H9 (cell line): ENCODE data around the gene CES2. TPM values are rescaled to one million over a fixed set of nuclear protein-coding genes. Genes with fewer than 3 reads are reported as not detected.

Experiments used
- DNase-seq: peaks from one replicate; pipeline ENCODE4 v3.0.0-alpha.2; 2017
- H2AFZ ChIP-seq: one replicate; pipeline ENCODE4 v1.6.1; 2013; ENCODE audit warnings: mild to moderate bottlenecking, low read length, control low read depth, moderate library complexity
- H2AK5ac ChIP-seq: 2 replicates; pipeline ENCODE4 v1.6.1; 2013; ENCODE audit warnings: low read length, control low read depth, mixed read lengths; ENCODE audit not compliant: insufficient read length
- H2BK120ac ChIP-seq: one replicate; pipeline ENCODE4 v1.6.1; 2013; ENCODE audit warnings: low read depth, mild to moderate bottlenecking, low read length, control low read depth, inconsistent platforms; ENCODE audit not compliant: poor library complexity, severe bottlenecking
- H2BK12ac ChIP-seq: 2 replicates; pipeline ENCODE4 v1.6.1; 2013; ENCODE audit warnings: low read length, control low read depth, mixed read lengths, low read depth; ENCODE audit not compliant: insufficient read length
- H2BK15ac ChIP-seq: 2 replicates; pipeline ENCODE4 v1.6.1; 2013; ENCODE audit warnings: low read depth, low read length, control low read depth
- H2BK20ac ChIP-seq: one replicate; pipeline ENCODE4 v1.6.1; 2013; ENCODE audit warnings: low read depth, mild to moderate bottlenecking, low read length, control low read depth, inconsistent platforms; ENCODE audit not compliant: poor library complexity, severe bottlenecking
- H2BK5ac ChIP-seq: 2 replicates; pipeline ENCODE4 v1.6.1; 2013; ENCODE audit warnings: low read length, control low read depth, mixed read lengths; ENCODE audit not compliant: insufficient read length
- H3K14ac ChIP-seq: 2 replicates; pipeline ENCODE4 v1.6.1; 2013; ENCODE audit warnings: low read length, control low read depth; ENCODE audit not compliant: insufficient read depth
- H3K18ac ChIP-seq: 2 replicates; pipeline ENCODE4 v1.6.1; 2013; ENCODE audit warnings: low read depth, mild to moderate bottlenecking, mixed read lengths, low read length, control low read depth; ENCODE audit not compliant: insufficient read length
- H3K23ac ChIP-seq: 2 replicates; pipeline ENCODE4 v1.6.1; 2013; ENCODE audit warnings: low read length, control low read depth, mixed read lengths, low read depth; ENCODE audit not compliant: insufficient read length
- H3K23me2 ChIP-seq: 2 replicates; pipeline ENCODE4 v1.6.1; 2013; ENCODE audit warnings: low read depth, mild to moderate bottlenecking, mixed read lengths, low read length, control low read depth; ENCODE audit not compliant: insufficient read length, poor library complexity, severe bottlenecking
- H3K27ac ChIP-seq: 2 replicates; pipeline ENCODE4 v1.5.1; 2013; ENCODE audit warnings: low read length, control low read depth, mixed read lengths, low read depth; ENCODE audit not compliant: insufficient read length
- H3K27me3 ChIP-seq: 2 replicates; pipeline ENCODE4 v1.6.1; 2013; ENCODE audit warnings: low read length, control low read depth, inconsistent platforms; ENCODE audit not compliant: insufficient read depth
- H3K4ac ChIP-seq: 2 replicates; pipeline ENCODE4 v1.6.1; 2013; ENCODE audit warnings: low read depth, mild to moderate bottlenecking, control low read depth, inconsistent platforms, low read length, moderate library complexity
- H3K4me1 ChIP-seq: 2 replicates; pipeline ENCODE4 v1.6.1; 2013; ENCODE audit warnings: low read length, control low read depth, inconsistent platforms; ENCODE audit not compliant: insufficient read depth
- H3K4me2 ChIP-seq: 2 replicates; pipeline ENCODE4 v1.6.1; 2013; ENCODE audit warnings: low read length, control low read depth, mixed read lengths; ENCODE audit not compliant: insufficient read length, insufficient read depth
- H3K56ac ChIP-seq: 2 replicates; pipeline ENCODE4 v1.6.1; 2013; ENCODE audit warnings: low read depth, mild to moderate bottlenecking, mixed read lengths, low read length, control low read depth; ENCODE audit not compliant: insufficient read length
- H3K79me1 ChIP-seq: 2 replicates; pipeline ENCODE4 v1.6.1; 2013; ENCODE audit warnings: low read depth, mild to moderate bottlenecking, moderate library complexity, low read length, control low read depth, inconsistent platforms; ENCODE audit not compliant: insufficient read depth, poor library complexity, severe bottlenecking
- H3K79me2 ChIP-seq: 2 replicates; pipeline ENCODE4 v1.6.1; 2013; ENCODE audit warnings: low read length, control low read depth, inconsistent platforms; ENCODE audit not compliant: insufficient read depth
- H3K9ac ChIP-seq: 2 replicates; pipeline ENCODE4 v1.6.1; 2013; ENCODE audit warnings: low read length, control low read depth, mixed read lengths; ENCODE audit not compliant: insufficient read length; ENCODE audit errors: extremely low read depth
- H3K9me3 ChIP-seq: one replicate; pipeline ENCODE4 v1.6.1; 2013; ENCODE audit warnings: low read depth, low read length, inconsistent platforms; ENCODE audit not compliant: control insufficient read depth
- H3T11ph ChIP-seq: one replicate; pipeline ENCODE4 v1.6.1; 2013; ENCODE audit warnings: mild to moderate bottlenecking, low read length, control low read depth, inconsistent platforms
- H4K20me1 ChIP-seq: one replicate; pipeline ENCODE4 v1.6.1; 2013; ENCODE audit not compliant: control insufficient read depth, insufficient read length, insufficient read depth
- H4K5ac ChIP-seq: 2 replicates; pipeline ENCODE4 v1.6.1; 2013; ENCODE audit warnings: low read depth, mild to moderate bottlenecking, mixed read lengths, low read length, control low read depth; ENCODE audit not compliant: insufficient read length
- H4K8ac ChIP-seq: replicated peaks from 2 replicates; pipeline ENCODE4 v1.6.1; 2013; ENCODE audit warnings: low read length, control low read depth, mixed read lengths, low read depth; ENCODE audit not compliant: insufficient read length
- H4K91ac ChIP-seq: 2 replicates; pipeline ENCODE4 v1.6.1; 2013; ENCODE audit warnings: low read depth, mild to moderate bottlenecking, moderate library complexity, mixed read lengths, low read length, control low read depth; ENCODE audit not compliant: insufficient read length
- H3K27ac Mint-ChIP-seq, 3 experiments: 2 replicates in 2 of 3; 3 replicates in 1 of 3; pipeline ENCODE4 v1.8.0; 2020 to 2021; ENCODE audit warnings: mixed read lengths in 3 of 3, mild to moderate bottlenecking in 1 of 3, moderate library complexity in 1 of 3
- H3K27me3 Mint-ChIP-seq: 2 replicates; pipeline ENCODE4 v1.8.0; 2021; ENCODE audit warnings: low read depth, mild to moderate bottlenecking, moderate library complexity, mixed read lengths
- H3K36me3 Mint-ChIP-seq, 3 experiments: 2 replicates in 2 of 3; 3 replicates in 1 of 3; pipeline ENCODE4 v1.8.0; 2020 to 2021; ENCODE audit warnings: low read depth in 3 of 3, mixed read lengths in 3 of 3; ENCODE audit not compliant: insufficient read depth in 1 of 3
- H3K4me1 Mint-ChIP-seq, 2 experiments: 2 replicates each; pipeline ENCODE4 v1.8.0; 2020; ENCODE audit warnings: mixed read lengths in 2 of 2
- H3K4me3 Mint-ChIP-seq, 2 experiments: 2 replicates in 1 of 2; 3 replicates in 1 of 2; pipeline ENCODE4 v1.8.0; 2020 to 2021; ENCODE audit warnings: mild to moderate bottlenecking in 2 of 2, mixed read lengths in 2 of 2, moderate library complexity in 1 of 2
- H3K9me3 Mint-ChIP-seq, 2 experiments: 2 replicates in 1 of 2; 3 replicates in 1 of 2; pipeline ENCODE4 v1.8.0; 2020; ENCODE audit warnings: mild to moderate bottlenecking in 2 of 2, mixed read lengths in 2 of 2, moderate library complexity in 1 of 2
- CTCF ChIP-seq: fragments of 200-600 bp; sonication (generic); conservative IDR thresholded peaks from 3 replicates; pipeline ENCODE4 v1.8.0; 2021; ENCODE audit warnings: antibody characterized with exemption, mild to moderate bottlenecking
- WGBS: extraction: QIAGEN DNeasy Blood & Tissue Kit; methylation state at CpG from one replicate; pipeline ENCODE4 v1.1.7; 2013; ENCODE audit warnings: missing lambda C conversion rate, low lambda C conversion rate, mixed read lengths; ENCODE audit not compliant: insufficient read length; ENCODE audit errors: extremely low coverage; 5-methylcytosine and 5-hydroxymethylcytosine counted together
- total RNA-seq: library from RNA; stranded (reverse); gene quantifications from 2 replicates; pipeline ENCODE4 v1.2.1, GENCODE V29; 2021

Gene CES2
- total RNA-seq, 1 experiment from 2014 or later: 28.2 TPM

GRCh38 chr16:66964049-66964448 is 28.7 kb downstream of the CES2 start:
- no peak overlapping the region for H4K5ac ChIP-seq
- H3K23ac ChIP-seq: no peak overlapping the region
- Mint-ChIP-seq H3K27ac (no peak overlapping the region), H3K4me3 (no peak overlapping the region), H3K4me1 (peaks cover 4 to 15% of the 10 kb centered on the region in 2 experiments), H3K36me3 (no peaks in the 10 kb centered on the region; a peak in 1 of 7 replicates), H3K27me3 (peaks cover 9% of the 10 kb centered on the region), H3K9me3 (no peaks in the 10 kb centered on the region)
- no peak overlapping the region for H2BK12ac ChIP-seq
- H4K20me1 ChIP-seq: no peaks in the 10 kb centered on the region
- no CpG with 5 or more reads among the region's 6 CpGs for WGBS
- no peaks in the 10 kb centered on the region for H3K4me1 ChIP-seq
- no peak overlapping the region for H3K56ac ChIP-seq
- no peak overlapping the region for H4K8ac ChIP-seq
- H3K4ac ChIP-seq: no peak overlapping the region
- H3K27ac ChIP-seq: no peak overlapping the region
- no peak overlapping the region for H3K18ac ChIP-seq
- no peaks in the 10 kb centered on the region for H3K23me2 ChIP-seq
- H3K79me1 ChIP-seq: no peaks in the 10 kb centered on the region
- no peak overlapping the region for H2AFZ ChIP-seq
- no peak overlapping the region for H3K14ac ChIP-seq
- no peaks in the 10 kb centered on the region for H3K79me2 ChIP-seq
- no peak overlapping the region for H4K91ac ChIP-seq
- no peaks in the 10 kb centered on the region for H3K27me3 ChIP-seq
- no peak overlapping the region for H2BK120ac ChIP-seq
- no peak overlapping the region for H2BK5ac ChIP-seq
- no peak overlapping the region for H3K4me2 ChIP-seq
- no peak overlapping the region for H3T11ph ChIP-seq
- TF ChIP-seq CTCF: no peak
- no peaks in the 10 kb centered on the region for H3K9me3 ChIP-seq
- no peak for DNase-seq
- H2AK5ac ChIP-seq: no peak overlapping the region
- no peak overlapping the region for H3K9ac ChIP-seq
- H2BK20ac ChIP-seq: no peak overlapping the region
- H2BK15ac ChIP-seq: no peak overlapping the region
